Endothelial cell of umbilical vein (primary cell): Measurements from ENCODE around the gene SELENON. TPM values are rescaled to one million over a fixed set of nuclear protein-coding genes. Genes with fewer than 3 reads are reported as not detected.
A peak's percentile ranks its signal among the peaks of the same experiment; 100 is the strongest.

Experiments used
- BruUV-seq: library from RNA; stranded (reverse); fragments of 400-500 nt; replicated peaks from 2 replicates; lab custom pipeline; 2021; lab: Mats Ljungman, UMichigan
- CTCF ChIA-PET: fragments of 300-600, 350-600 bp; sonication (Branson Sonifier 250); formaldehyde crosslinking; loops from one replicate; lab custom pipeline; 2021; ENCODE audit warnings: antibody characterized with exemption, inconsistent platforms; lab: Charles Lee
- POLR2A ChIA-PET: fragments of 300-600, 350-600 bp; sonication (Branson Sonifier 250); formaldehyde crosslinking; loops from one replicate; lab custom pipeline; 2021; ENCODE audit warnings: antibody characterized with exemption, inconsistent platforms; lab: Charles Lee
- DNase-seq: peaks from one replicate; pipeline ENCODE4 v3.0.0-alpha.2; 2011; ENCODE audit warnings: low read depth, low spot score
- FAIRE-seq: peaks from 2 replicates; lab custom pipeline; 2011; peaks lifted over from hg19 to GRCh38; lab: Jason Lieb, UNC
- H2AFZ ChIP-seq: 2 replicates; pipeline ENCODE4 v1.6.0; 2012; ENCODE audit warnings: low read depth, low read length, control low read depth, inconsistent platforms
- H3K27ac ChIP-seq: 2 replicates; pipeline ENCODE4 v1.5.1; 2011; ENCODE audit warnings: low read depth, mild to moderate bottlenecking, control low read depth, low read length, moderate library complexity; ENCODE audit not compliant: insufficient read depth
- H3K27me3 ChIP-seq, 2 experiments: 2 replicates each; pipeline versions ENCODE4 v1.6.0 to v1.6.1; 2011; ENCODE audit warnings: low read length in 2 of 2, mixed read lengths in 1 of 2; ENCODE audit not compliant: control insufficient read depth in 2 of 2, insufficient read depth in 2 of 2
- H3K36me3 ChIP-seq, 2 experiments: 2 replicates in 1 of 2; 3 replicates in 1 of 2; pipeline ENCODE4 v1.5.1; 2011; ENCODE audit warnings: low read length in 2 of 2, mild to moderate bottlenecking in 1 of 2, moderate library complexity in 1 of 2; ENCODE audit not compliant: control insufficient read depth in 2 of 2, insufficient read depth in 2 of 2; ENCODE audit errors: extremely low read depth in 1 of 2
- H3K4me1 ChIP-seq: 3 replicates; pipeline ENCODE4 v1.5.1; 2011; ENCODE audit warnings: mild to moderate bottlenecking, low read length; ENCODE audit not compliant: control insufficient read depth, insufficient read depth; ENCODE audit errors: extremely low read depth
- H3K4me2 ChIP-seq: 2 replicates; pipeline ENCODE4 v1.6.1; 2011; ENCODE audit warnings: low read length, control low read depth, mixed read lengths; ENCODE audit not compliant: insufficient read depth
- H3K4me3 ChIP-seq, 3 experiments: fragments of 200-600 bp in 1 of 3; sonication (generic), shearing (Covaris generic) in 1 of 3; replicated peaks in 1 of 3; 2 replicates each; pipeline ENCODE4 v1.5.1; 2011 to 2016; ENCODE audit warnings: control low read depth in 3 of 3, low read length in 3 of 3, mild to moderate bottlenecking in 2 of 3, inconsistent platforms in 1 of 3, low read depth in 1 of 3, moderate library complexity in 1 of 3; ENCODE audit not compliant: insufficient read depth in 1 of 3
- H3K79me2 ChIP-seq: 2 replicates; pipeline ENCODE4 v1.6.0; 2012; ENCODE audit warnings: low read length, inconsistent platforms; ENCODE audit not compliant: control insufficient read depth, insufficient read depth
- H3K9ac ChIP-seq: replicated peaks from 2 replicates; pipeline ENCODE3; 2011; ENCODE audit warnings: low read length, control low read depth; ENCODE audit not compliant: insufficient read depth; ENCODE audit errors: extremely low read depth
- H3K9me1 ChIP-seq: replicated peaks from 3 replicates; pipeline ENCODE4 v1.6.0; 2011; ENCODE audit warnings: mild to moderate bottlenecking, low read length; ENCODE audit not compliant: control insufficient read depth, insufficient read depth; ENCODE audit errors: extremely low read depth
- H3K9me3 ChIP-seq: replicated peaks from 2 replicates; pipeline ENCODE4 v1.5.1; 2012; ENCODE audit warnings: low read length, inconsistent platforms; ENCODE audit not compliant: control insufficient read depth, insufficient read depth
- H4K20me1 ChIP-seq: replicated peaks from 2 replicates; pipeline ENCODE3; 2011; ENCODE audit warnings: mild to moderate bottlenecking, low read length; ENCODE audit not compliant: control insufficient read depth, insufficient read depth; ENCODE audit errors: extremely low read depth
- EZH2 ChIP-seq: IDR thresholded peaks from 2 replicates; pipeline ENCODE4 v1.6.1; 2012; ENCODE audit warnings: borderline replicate concordance, low read depth, mild to moderate bottlenecking, moderate library complexity, low read length, inconsistent platforms; ENCODE audit not compliant: severe bottlenecking
- FOS ChIP-seq: IDR thresholded peaks from 2 replicates; pipeline ENCODE4 v1.6.1; 2011; ENCODE audit warnings: mild to moderate bottlenecking, low read length, moderate library complexity, borderline replicate concordance; ENCODE audit not compliant: insufficient read depth
- GATA2 ChIP-seq: IDR thresholded peaks from 2 replicates; pipeline ENCODE4 v1.7.0; 2011; ENCODE audit warnings: low read depth, mild to moderate bottlenecking, moderate library complexity, mixed read lengths, low read length; ENCODE audit not compliant: insufficient read length, insufficient read depth
- JUN ChIP-seq: IDR thresholded peaks from 2 replicates; pipeline ENCODE4 v1.6.1; 2011; ENCODE audit warnings: borderline replicate concordance, low read depth; ENCODE audit not compliant: insufficient read length, insufficient read depth
- MYC ChIP-seq: IDR thresholded peaks from one replicate; pipeline ENCODE4 v1.6.1; 2011; ENCODE audit warnings: mild to moderate bottlenecking, low read depth, low read length
- POLR2A ChIP-seq: IDR thresholded peaks from 2 replicates; pipeline ENCODE4 v1.6.1; 2012; ENCODE audit warnings: low read depth, mild to moderate bottlenecking, control low read depth, low read length
- POLR2AphosphoS5 ChIP-seq: IDR thresholded peaks from 2 replicates; pipeline ENCODE4 v1.6.1; 2012; ENCODE audit warnings: low read depth, mild to moderate bottlenecking, control low read depth, low read length, moderate library complexity; ENCODE audit not compliant: insufficient read depth
- dilution Hi-C: fragments of 300-500 bp; cut with MboI; formaldehyde crosslinking; loops from one replicate; pipeline ENCODE4 v1.15.0; 2019; ENCODE audit warnings: low sequenced_read_pairs; ENCODE audit not compliant: extremely low pct_ligation_motif_present
- intact Hi-C: fragments of 100-400 bp; cut with micrococcal nuclease; formaldehyde crosslinking; loops from one replicate; pipeline ENCODE4 v1.10.0; 2022
- polyA plus RNA-seq, 4 experiments: library from polyadenylated mRNA; depleted of rRNA in 3 of 4; stranded (reverse) in 3 of 4; unstranded in 1 of 4; fragments of >200 nt; gene quantifications; 2 replicates each; pipeline versions ENCODE4 v1.2.1 to v1.2.3, GENCODE V29; 2011 to 2012; ENCODE audit warnings: missing spikeins in 1 of 4
- total RNA-seq: library from RNA; stranded (reverse); gene quantifications from 2 replicates; pipeline ENCODE4 v1.2.3, GENCODE V29; 2021
- TF ChIP-seq, protein P1 (sequence below), 2 donors: IDR thresholded peaks; 1 replicate in 1 of 2; 2 replicates in 1 of 2; pipeline ENCODE4 v1.5.1; 2011; ENCODE audit warnings: low read length in 2 of 2, mild to moderate bottlenecking in 2 of 2, moderate library complexity in 2 of 2, control low read depth in 1 of 2, inconsistent platforms in 1 of 2, low read depth in 1 of 2; ENCODE audit not compliant: insufficient read depth in 1 of 2; ENCODE audit errors: extremely low read depth in 1 of 2
- TF ChIP-seq, protein P2 (sequence below): IDR thresholded peaks from 2 replicates; pipeline ENCODE4 v1.6.1; 2011; ENCODE audit not compliant: insufficient read depth, insufficient read length

The SELENON gene
- total and polyA plus RNA-seq, 2 donors (not counting 3 experiments of a cell fraction or from before 2014, with no cell fraction given): 117 to 182 TPM

DNA sequence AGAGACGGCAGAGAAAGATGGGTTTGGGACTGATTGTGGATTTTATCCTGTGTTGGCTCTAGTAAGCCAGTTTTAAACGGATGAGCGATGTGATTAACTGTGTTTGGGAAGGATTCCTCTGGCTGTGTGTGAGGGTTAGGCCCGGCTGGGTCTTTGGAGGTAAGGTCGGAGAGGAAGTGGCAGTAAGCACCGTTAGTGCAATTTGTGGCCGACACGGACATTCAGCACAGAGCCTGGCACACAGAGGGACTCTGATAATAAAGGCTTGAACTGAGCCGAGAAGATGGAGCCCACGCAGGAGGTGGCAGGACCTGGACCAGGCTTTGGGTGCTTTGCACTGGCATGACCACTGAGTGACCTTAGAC, 21.1 kb downstream of the SELENON start:
- H3K9me3 ChIP-seq: no peaks in the 10 kb centered on the region
- peak overlapping the region in 2 of 3 experiments; percentile 74 to 77 for H3K4me3 ChIP-seq
- H2AFZ ChIP-seq: no peak overlapping the region
- no peaks in the 10 kb centered on the region for H3K27me3 ChIP-seq
- POLR2A ChIA-PET: no interaction called here
- peak overlapping the region; percentile 38 for H3K4me2 ChIP-seq
- H3K9me1 ChIP-seq: no peaks in the 10 kb centered on the region
- intact Hi-C loops: no loop called here
- CTCF ChIA-PET: no interaction called here
- BruUV-seq: no TSS peak
- no peak for TF ChIP-seq POLR2AphosphoS5
- TF ChIP-seq JUN: no peak
- TF ChIP-seq, protein P1, sequence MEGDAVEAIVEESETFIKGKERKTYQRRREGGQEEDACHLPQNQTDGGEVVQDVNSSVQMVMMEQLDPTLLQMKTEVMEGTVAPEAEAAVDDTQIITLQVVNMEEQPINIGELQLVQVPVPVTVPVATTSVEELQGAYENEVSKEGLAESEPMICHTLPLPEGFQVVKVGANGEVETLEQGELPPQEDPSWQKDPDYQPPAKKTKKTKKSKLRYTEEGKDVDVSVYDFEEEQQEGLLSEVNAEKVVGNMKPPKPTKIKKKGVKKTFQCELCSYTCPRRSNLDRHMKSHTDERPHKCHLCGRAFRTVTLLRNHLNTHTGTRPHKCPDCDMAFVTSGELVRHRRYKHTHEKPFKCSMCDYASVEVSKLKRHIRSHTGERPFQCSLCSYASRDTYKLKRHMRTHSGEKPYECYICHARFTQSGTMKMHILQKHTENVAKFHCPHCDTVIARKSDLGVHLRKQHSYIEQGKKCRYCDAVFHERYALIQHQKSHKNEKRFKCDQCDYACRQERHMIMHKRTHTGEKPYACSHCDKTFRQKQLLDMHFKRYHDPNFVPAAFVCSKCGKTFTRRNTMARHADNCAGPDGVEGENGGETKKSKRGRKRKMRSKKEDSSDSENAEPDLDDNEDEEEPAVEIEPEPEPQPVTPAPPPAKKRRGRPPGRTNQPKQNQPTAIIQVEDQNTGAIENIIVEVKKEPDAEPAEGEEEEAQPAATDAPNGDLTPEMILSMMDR (IDR thresholded peaks at IDR 0.05; ENCODE audit: extremely low read depth in 1 of 2, insufficient read depth in 1 of 2, low read depth in 1 of 2, low read length in 2 of 2): no peak
- TF ChIP-seq MYC: no peak
- TF ChIP-seq FOS: no peak
- no peak for TF ChIP-seq EZH2
- TF ChIP-seq, protein P2, sequence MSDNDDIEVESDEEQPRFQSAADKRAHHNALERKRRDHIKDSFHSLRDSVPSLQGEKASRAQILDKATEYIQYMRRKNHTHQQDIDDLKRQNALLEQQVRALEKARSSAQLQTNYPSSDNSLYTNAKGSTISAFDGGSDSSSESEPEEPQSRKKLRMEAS: no peak
- no peak for TF ChIP-seq GATA2
- no peak for TF ChIP-seq POLR2A
- no peak for DNase-seq
- H4K20me1 ChIP-seq: no peaks in the 10 kb centered on the region
- no peak overlapping the region for H3K27ac ChIP-seq
- H3K79me2 ChIP-seq: peaks cover 9% of the 10 kb centered on the region
- dilution Hi-C loops: no loop called here
- no peak for FAIRE-seq
- H3K4me1 ChIP-seq: peaks cover 14% of the 10 kb centered on the region
- H3K36me3 ChIP-seq: peaks cover 0 to 6% of the 10 kb centered on the region in 2 experiments
- peak overlapping the region; percentile 82 for H3K9ac ChIP-seq
